Peyer's patch (tissue), 4 donors: Measurements from ENCODE around the gene EPM2AIP1. TPM values are rescaled to one million over a fixed set of nuclear protein-coding genes. Genes with fewer than 3 reads are reported as not detected.
A peak's percentile ranks its signal among the peaks of the same experiment; 100 is the strongest.

Source experiments
- DNase-seq, 3 donors: peaks; one replicate each; pipeline ENCODE4 v3.0.0-alpha.2; 2017 to 2019
- H3K27ac ChIP-seq, 4 donors: fragments of 200-600 bp; sonication (generic); one replicate each; pipeline ENCODE4 v1.5.1; 2016 to 2019
- H3K27me3 ChIP-seq, 2 donors: fragments of 200-600 bp; sonication (generic); one replicate each; pipeline ENCODE4 v1.5.1; 2019
- H3K36me3 ChIP-seq, 3 donors: fragments of 200-600 bp; sonication (generic); one replicate each; pipeline ENCODE4 v1.5.1; 2016 to 2019
- H3K4me1 ChIP-seq, 4 donors: fragments of 200-600 bp; sonication (generic); one replicate each; pipeline ENCODE4 v1.5.1; 2016 to 2019
- H3K4me3 ChIP-seq, 4 donors: fragments of 200-600 bp; sonication (generic); 1 replicate in 3 of 4; 2 replicates in 1 of 4; pipeline ENCODE4 v1.5.1; 2016 to 2019; ENCODE audit warnings: mild to moderate bottlenecking in 1 of 4
- H3K9me3 ChIP-seq, 4 donors: fragments of 200-600 bp; sonication (generic); one replicate each; pipeline ENCODE4 v1.5.1; 2016 to 2019; ENCODE audit warnings: mild to moderate bottlenecking in 1 of 4
- CTCF ChIP-seq, 6 experiments: fragments of 450-650 bp in 4 of 6; fragments of 200-600 bp in 2 of 6; sonication (generic) in 1 of 6; IDR thresholded peaks; one replicate each; pipeline ENCODE4 v1.5.1; 2017 to 2019; ENCODE audit warnings: antibody characterized with exemption in 6 of 6, mild to moderate bottlenecking in 3 of 6, moderate library complexity in 1 of 6
- POLR2A ChIP-seq, 2 donors: fragments of 450-650 bp; IDR thresholded peaks; one replicate each; pipeline ENCODE4 v1.5.1; 2017; ENCODE audit warnings: antibody characterized with exemption in 2 of 2, mild to moderate bottlenecking in 2 of 2, moderate library complexity in 2 of 2
- total RNA-seq, 4 donors: library from RNA; depleted of rRNA; stranded (reverse); fragments of >200 nt; gene quantifications; one replicate each; pipeline ENCODE4 v1.1.0, GENCODE V29; 2016

Gene EPM2AIP1
- total RNA-seq, 4 donors from 2014 or later: 7.5 to 17.4 (median 10.6) TPM

DNA sequence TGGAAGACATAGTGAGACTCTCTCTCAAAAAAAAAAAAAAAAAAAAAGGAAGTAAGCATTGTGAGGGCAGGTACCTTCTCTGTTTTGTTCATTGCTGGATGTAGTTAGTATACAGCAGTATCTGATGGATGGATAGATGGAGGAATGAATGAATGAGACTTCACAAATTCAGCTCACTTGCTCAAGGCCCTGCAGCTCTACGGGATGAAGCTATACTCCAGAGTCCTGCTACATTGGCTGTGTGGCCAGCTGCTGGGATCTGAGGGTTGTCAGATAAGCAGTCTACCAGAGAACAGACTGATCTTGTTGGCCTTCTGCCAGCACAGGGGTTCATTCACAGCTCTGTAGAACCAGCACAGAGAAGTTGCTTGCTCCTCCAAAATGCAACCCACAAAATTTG, 35.4 kb upstream of the EPM2AIP1 start:
- Histone ChIP-seq H3K36me3 (peaks cover 0 to 51% (median 0%) of the 10 kb centered on the region in 3 donors), H3K27ac (no peak overlapping the region), H3K4me3 (no peak overlapping the region), H3K4me1 (no peaks in the 10 kb centered on the region), H3K27me3 (no peaks in the 10 kb centered on the region), H3K9me3 (no peaks in the 10 kb centered on the region)
- TF ChIP-seq CTCF (IDR thresholded peaks at IDR 0.05): no peak
- no peak for TF ChIP-seq POLR2A (IDR thresholded peaks at IDR 0.05)
- no peak for DNase-seq

DNA sequence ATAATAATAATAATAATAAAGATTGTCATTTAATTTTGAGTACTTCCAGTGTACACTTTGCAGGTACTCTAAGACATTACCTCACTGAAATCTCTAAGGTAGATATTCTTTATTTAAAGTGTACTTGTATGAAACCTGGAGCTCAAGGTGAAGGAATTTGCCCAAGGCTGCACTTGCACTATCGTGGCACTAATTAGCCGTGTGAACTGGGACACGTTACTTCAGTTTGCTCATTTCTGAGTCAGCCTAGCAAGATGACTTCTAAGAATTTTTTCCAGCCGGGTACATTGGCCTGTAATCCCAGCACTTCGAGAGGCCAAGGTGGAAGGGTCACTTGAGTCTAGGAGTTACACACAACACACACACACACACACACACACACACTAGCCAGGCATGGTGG, 33.9 kb upstream of the EPM2AIP1 start:
- Histone ChIP-seq H3K27ac (no peak overlapping the region), H3K9me3 (no peaks in the 10 kb centered on the region), H3K36me3 (peaks cover 0 to 62% (median 0%) of the 10 kb centered on the region in 3 donors), H3K27me3 (no peaks in the 10 kb centered on the region), H3K4me3 (no peak overlapping the region), H3K4me1 (no peaks in the 10 kb centered on the region)
- DNase-seq: no peak
- TF ChIP-seq CTCF (IDR thresholded peaks at IDR 0.05) (no peak), POLR2A (IDR thresholded peaks at IDR 0.05) (no peak)

DNA sequence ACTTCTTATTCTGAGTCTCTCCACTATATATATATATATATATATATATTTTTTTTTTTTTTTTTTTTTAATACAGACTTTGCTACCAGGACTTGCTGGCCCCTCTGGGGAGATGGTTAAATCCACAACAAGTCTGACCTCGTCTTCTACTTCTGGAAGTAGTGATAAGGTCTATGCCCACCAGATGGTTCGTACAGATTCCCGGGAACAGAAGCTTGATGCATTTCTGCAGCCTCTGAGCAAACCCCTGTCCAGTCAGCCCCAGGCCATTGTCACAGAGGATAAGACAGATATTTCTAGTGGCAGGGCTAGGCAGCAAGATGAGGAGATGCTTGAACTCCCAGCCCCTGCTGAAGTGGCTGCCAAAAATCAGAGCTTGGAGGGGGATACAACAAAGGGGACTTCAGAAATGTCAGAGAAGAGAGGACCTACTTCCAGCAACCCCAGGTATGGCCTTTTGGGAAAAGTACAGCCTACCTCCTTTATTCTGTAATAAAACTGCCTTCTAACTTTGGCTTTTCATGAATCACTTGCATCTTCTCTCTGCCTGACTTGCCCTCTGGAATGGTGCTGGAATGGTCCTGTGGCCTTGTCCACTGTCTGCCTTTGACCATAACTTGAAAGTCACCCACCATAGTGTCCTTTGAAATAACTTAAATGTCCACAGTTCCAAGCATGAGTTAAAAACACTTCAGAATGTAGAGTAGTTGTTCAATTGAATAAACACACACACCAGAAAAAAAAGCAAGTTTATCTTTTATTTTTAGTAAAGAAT, 32.8 kb upstream of the EPM2AIP1 start:
- no peaks in the 10 kb centered on the region for H3K9me3 ChIP-seq
- H3K4me1 ChIP-seq: no peaks in the 10 kb centered on the region
- H3K36me3 ChIP-seq: peaks cover 0 to 66% (median 0%) of the 10 kb centered on the region in 3 donors

DNA sequence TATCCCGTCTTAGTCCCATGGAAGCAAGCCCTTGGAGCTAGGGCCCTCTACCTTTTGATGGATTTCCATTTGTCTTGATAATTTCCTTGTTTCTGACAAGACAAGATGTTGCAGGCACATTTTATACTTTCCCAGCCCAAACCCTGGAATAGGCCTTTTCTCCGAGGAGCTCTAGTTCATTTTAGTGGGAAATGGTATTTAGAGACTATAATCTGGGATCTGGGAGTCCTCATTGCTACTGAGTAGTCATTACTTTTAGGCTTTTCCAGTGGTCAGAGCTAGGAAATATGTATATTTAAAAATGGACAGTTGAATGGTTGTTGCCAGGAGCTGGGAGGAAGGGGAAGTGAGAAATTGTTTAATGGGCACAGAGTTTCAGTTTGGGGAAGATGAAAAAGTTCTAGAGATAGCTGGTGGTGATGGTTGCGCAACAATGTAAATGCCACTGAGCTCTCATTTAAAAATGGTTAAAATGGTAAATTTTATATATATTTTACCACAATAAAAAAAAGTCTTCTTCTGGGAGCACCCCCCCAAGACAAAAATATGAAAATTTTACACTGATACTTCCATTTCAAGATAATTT, 32.0 kb upstream of the EPM2AIP1 start:
- TF ChIP-seq POLR2A (IDR thresholded peaks at IDR 0.05) (no peak), CTCF (IDR thresholded peaks at IDR 0.05) (no peak)
- Histone ChIP-seq H3K36me3 (peaks cover 0 to 70% (median 0%) of the 10 kb centered on the region in 3 donors), H3K27ac (no peak overlapping the region)

More for the DNA sequence above, 32.8 kb upstream of the EPM2AIP1 start:
- DNase-seq: no peak
- Histone ChIP-seq H3K27me3 (no peaks in the 10 kb centered on the region), H3K27ac (no peak overlapping the region), H3K4me3 (no peak overlapping the region)
- no peak for TF ChIP-seq POLR2A (IDR thresholded peaks at IDR 0.05)
- no peak for TF ChIP-seq CTCF (IDR thresholded peaks at IDR 0.05)

DNA sequence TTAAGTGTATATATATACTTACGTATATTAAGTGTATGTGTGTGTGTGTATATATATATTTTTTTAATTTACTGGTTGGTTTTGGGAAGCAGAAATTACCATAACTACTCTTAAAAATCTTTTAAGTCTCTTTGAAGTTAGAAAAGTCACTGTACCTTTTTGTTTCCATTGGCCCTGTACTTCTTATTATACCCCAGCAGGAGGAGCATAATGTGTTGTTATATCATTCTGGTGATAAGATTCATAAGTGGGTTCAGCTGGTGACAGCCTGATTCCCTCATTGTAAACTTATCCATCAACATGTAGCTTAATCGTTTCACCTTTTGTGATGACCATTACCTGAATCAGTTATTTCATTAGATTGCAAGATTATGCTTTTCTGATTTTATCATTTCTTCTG, 31.2 kb upstream of the EPM2AIP1 start:
- Histone ChIP-seq H3K27ac (no peak overlapping the region), H3K27me3 (no peaks in the 10 kb centered on the region), H3K4me1 (no peaks in the 10 kb centered on the region), H3K9me3 (no peaks in the 10 kb centered on the region), H3K36me3 (peaks cover 0 to 72% (median 0%) of the 10 kb centered on the region in 3 donors), H3K4me3 (no peak overlapping the region)
- no peak for DNase-seq
- no peak for TF ChIP-seq POLR2A (IDR thresholded peaks at IDR 0.05)
- peak in 4 of 6 experiments; percentile 30 to 60 (median 50) for TF ChIP-seq CTCF (IDR thresholded peaks at IDR 0.05)

More for the DNA sequence above, 32.0 kb upstream of the EPM2AIP1 start:
- no peaks in the 10 kb centered on the region for H3K27me3 ChIP-seq
- DNase-seq: no peak
- H3K9me3 ChIP-seq: no peaks in the 10 kb centered on the region
- H3K4me3 ChIP-seq: no peak overlapping the region
- H3K4me1 ChIP-seq: no peaks in the 10 kb centered on the region
